GM12801 (cell line): ENCODE results near the gene GNAL.

ENCODE experiments used
- TF ChIP-seq, protein P1 (sequence below): IDR thresholded peaks from one replicate; pipeline ENCODE4 v1.5.1; 2011; ENCODE audit warnings: control low read depth; ENCODE audit not compliant: insufficient read length; ENCODE audit errors: extremely low read depth

The GNAL gene

DNA sequence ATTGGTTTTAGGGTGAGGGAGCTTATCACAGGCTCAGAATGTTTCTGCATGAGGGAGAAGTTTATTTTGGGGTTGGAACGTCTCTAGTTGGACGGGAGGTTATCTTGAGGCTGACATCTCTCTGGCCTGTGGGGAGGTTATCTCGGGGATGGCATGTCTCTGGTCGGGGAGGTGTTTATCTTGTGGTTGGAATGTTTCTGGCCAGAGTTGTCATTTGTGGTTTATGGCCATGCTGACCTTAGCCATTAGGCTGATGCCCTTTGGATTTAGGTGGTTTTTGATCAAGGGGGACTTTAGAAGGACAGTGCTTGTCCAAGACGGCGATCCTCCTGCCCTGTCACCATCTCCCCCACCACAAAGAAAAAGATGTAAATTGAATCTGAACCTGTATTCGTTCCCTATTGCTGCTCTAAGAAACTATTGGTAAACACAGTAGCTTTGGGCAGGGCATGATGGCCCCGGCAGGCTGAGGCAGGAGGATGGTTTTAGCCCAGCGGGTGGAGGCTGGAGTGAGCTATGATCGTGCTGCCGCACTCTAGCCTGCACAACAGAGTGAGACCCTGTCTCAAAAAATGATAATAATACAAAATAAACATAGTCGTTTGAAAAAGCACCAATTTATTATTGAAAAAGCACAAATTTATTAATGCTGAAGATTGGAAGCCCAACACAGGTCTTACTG, 236.9 kb downstream of the GNAL start:
- TF ChIP-seq, protein P1, sequence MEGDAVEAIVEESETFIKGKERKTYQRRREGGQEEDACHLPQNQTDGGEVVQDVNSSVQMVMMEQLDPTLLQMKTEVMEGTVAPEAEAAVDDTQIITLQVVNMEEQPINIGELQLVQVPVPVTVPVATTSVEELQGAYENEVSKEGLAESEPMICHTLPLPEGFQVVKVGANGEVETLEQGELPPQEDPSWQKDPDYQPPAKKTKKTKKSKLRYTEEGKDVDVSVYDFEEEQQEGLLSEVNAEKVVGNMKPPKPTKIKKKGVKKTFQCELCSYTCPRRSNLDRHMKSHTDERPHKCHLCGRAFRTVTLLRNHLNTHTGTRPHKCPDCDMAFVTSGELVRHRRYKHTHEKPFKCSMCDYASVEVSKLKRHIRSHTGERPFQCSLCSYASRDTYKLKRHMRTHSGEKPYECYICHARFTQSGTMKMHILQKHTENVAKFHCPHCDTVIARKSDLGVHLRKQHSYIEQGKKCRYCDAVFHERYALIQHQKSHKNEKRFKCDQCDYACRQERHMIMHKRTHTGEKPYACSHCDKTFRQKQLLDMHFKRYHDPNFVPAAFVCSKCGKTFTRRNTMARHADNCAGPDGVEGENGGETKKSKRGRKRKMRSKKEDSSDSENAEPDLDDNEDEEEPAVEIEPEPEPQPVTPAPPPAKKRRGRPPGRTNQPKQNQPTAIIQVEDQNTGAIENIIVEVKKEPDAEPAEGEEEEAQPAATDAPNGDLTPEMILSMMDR = no peak

DNA sequence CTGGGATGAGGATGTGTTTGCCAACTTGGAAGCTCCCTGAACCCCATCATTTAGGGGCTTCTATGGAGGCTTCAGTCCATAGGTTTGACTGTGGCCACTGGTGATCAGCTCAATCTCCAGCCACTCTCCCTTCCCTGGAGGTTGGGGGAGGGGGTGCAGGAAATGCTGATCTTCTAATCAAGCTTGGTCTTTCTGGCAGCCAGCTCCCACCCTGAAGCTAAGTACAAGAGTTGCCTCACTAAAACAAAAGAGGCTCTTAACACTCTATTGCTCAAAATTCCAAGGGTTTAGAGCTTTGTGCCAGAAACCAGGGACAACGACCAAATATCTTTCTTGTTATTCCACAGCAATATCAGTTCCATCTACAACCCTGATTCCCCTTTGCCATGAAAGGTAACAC, 238.4 kb downstream of the GNAL start:
- TF ChIP-seq, protein P1 = no peak

DNA sequence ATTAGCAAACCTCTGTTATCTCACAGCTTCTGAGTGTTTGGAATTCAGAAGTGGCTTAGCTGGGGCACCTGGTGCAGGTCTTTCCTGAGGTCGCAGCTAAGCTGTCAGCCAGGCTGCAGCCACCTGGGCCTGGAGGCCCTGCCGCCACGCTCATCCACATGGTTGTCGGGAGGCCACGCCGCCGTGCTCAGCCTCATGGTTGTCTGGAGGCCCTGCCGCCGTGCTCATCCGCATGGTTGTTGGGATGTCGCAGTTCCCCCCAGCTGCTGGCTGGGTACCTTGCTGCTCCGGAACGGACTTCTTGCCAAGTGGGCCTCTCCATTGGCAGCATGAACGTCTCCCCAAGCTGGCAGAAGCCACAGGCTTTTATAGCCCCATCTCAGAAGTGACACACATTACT, 243.3 kb downstream of the GNAL start:
- TF ChIP-seq, protein P1 = no peak
